ENCODE data around the gene PALD1.

The PALD1 gene

GRCh38 chr10:70490142-70490541, 11.6 kb downstream of the PALD1 start:
- DNase-seq (ENCODE audit: low read depth, low spot score): no peak
- CTCF ChIA-PET: interaction anchor here (0.9 kb wide), 1 partner anchor 26 kb away, joined by 3 read pairs; no protein-coding TSS in a partner anchor
- H3K4me3 ChIP-seq (ENCODE audit: low read depth, low read length): no peak overlapping the region
- TF ChIP-seq CTCF (IDR thresholded peaks at IDR 0.05; ENCODE audit: insufficient read depth, low read length, missing control alignments): no peak
- POLR2A ChIA-PET: no interaction called here

GRCh38 chr10:70491614-70492013, 13.0 kb downstream of the PALD1 start:
- ChIA-PET CTCF (no interaction called here), POLR2A (no interaction called here)
- no peak overlapping the region for H3K4me3 ChIP-seq (ENCODE audit: low read depth, low read length)
- no peak for TF ChIP-seq CTCF (IDR thresholded peaks at IDR 0.05; ENCODE audit: insufficient read depth, low read length, missing control alignments)
- DNase-seq (ENCODE audit: low read depth, low spot score): no peak

GRCh38 chr10:70492786-70493659, 14.5 kb downstream of the PALD1 start:
- ChIA-PET POLR2A (no interaction called here), CTCF (interaction anchor here (0.6 kb wide), 1 partner anchor 30 kb away, joined by 3 read pairs; no protein-coding TSS in a partner anchor)
- no peak overlapping the region for H3K4me3 ChIP-seq (ENCODE audit: low read depth, low read length)
- TF ChIP-seq CTCF (IDR thresholded peaks at IDR 0.05; ENCODE audit: insufficient read depth, low read length, missing control alignments): no peak
- DNase-seq (ENCODE audit: low read depth, low spot score): no peak

- no peak for DNase-seq (ENCODE audit: low read depth, low spot score)
- ChIA-PET CTCF (interaction anchor here (0.6 kb wide), 1 partner anchor 30 kb away, joined by 3 read pairs; no protein-coding TSS in a partner anchor), POLR2A (no interaction called here)
- H3K4me3 ChIP-seq (ENCODE audit: low read depth, low read length): no peak overlapping the region
- TF ChIP-seq CTCF (IDR thresholded peaks at IDR 0.05; ENCODE audit: insufficient read depth, low read length, missing control alignments): no peak
Observed at GRCh38 chr10:70493660-70494234, 15.2 kb downstream of the PALD1 start.

- no peak for TF ChIP-seq CTCF (IDR thresholded peaks at IDR 0.05; ENCODE audit: insufficient read depth, low read length, missing control alignments)
- H3K4me3 ChIP-seq (ENCODE audit: low read depth, low read length): no peak overlapping the region
- POLR2A ChIA-PET: no interaction called here
- CTCF ChIA-PET: interaction anchor here (0.6 to 1.4 kb wide), 3 partner anchors 10 to 265 kb away, joined by 3 to 4 read pairs (median 3); no protein-coding TSS in a partner anchor
- no peak for DNase-seq (ENCODE audit: low read depth, low spot score)
Observed at GRCh38 chr10:70494536-70494935, 16.0 kb downstream of the PALD1 start.

- ChIA-PET POLR2A (no interaction called here), CTCF (interaction anchor here (0.8 to 1.4 kb wide), 2 partner anchors 11 to 34 kb away, joined by 3 to 4 read pairs; no protein-coding TSS in a partner anchor)
- no peak for DNase-seq (ENCODE audit: low read depth, low spot score)
- H3K4me3 ChIP-seq (ENCODE audit: low read depth, low read length): no peak overlapping the region
- TF ChIP-seq CTCF (IDR thresholded peaks at IDR 0.05; ENCODE audit: insufficient read depth, low read length, missing control alignments): no peak
Observed at GRCh38 chr10:70494966-70495365, 16.4 kb downstream of the PALD1 start.

All from AG04449 (cell line).